HEK293 (cell line): Measurements from ENCODE around the gene VPS26C.
"Not testable (repeated sequence)": the region's sequence is repeated elsewhere in the genome, so short reads cannot be mapped to it uniquely, and the experiment has no call there.

Experiments
- ZBTB7A ChIP-seq: fragments of 450-650 bp; formaldehyde crosslinking; IDR thresholded peaks from 2 replicates; pipeline ENCODE4 v1.5.1; 2016; ENCODE audit warnings: low read depth, missing biosample characterization, missing genetic modification characterization
- ZFP3 ChIP-seq: fragments of 450-650 bp; formaldehyde crosslinking; IDR thresholded peaks from 2 replicates; pipeline ENCODE4 v1.5.1; 2016; ENCODE audit warnings: low read depth, missing biosample characterization, missing genetic modification characterization
- ZNF202 ChIP-seq: fragments of 450-650 bp; formaldehyde crosslinking; IDR thresholded peaks from 2 replicates; pipeline ENCODE4 v1.5.1; 2016; ENCODE audit warnings: missing biosample characterization, missing genetic modification characterization, borderline replicate concordance
- ZNF501 ChIP-seq: fragments of 450-650 bp; formaldehyde crosslinking; IDR thresholded peaks from 2 replicates; pipeline ENCODE4 v1.5.1; 2016; ENCODE audit warnings: missing biosample characterization, missing genetic modification characterization
- ZNF549 ChIP-seq: fragments of 450-650 bp; IDR thresholded peaks from 2 replicates; pipeline ENCODE4 v1.5.1; 2018; ENCODE audit warnings: missing biosample characterization, missing genetic modification characterization, mild to moderate bottlenecking, inconsistent platforms, moderate library complexity
- ZNF707 ChIP-seq: fragments of 450-650 bp; formaldehyde crosslinking; IDR thresholded peaks from 2 replicates; pipeline ENCODE4 v1.5.1; 2016; ENCODE audit warnings: missing biosample characterization, missing genetic modification characterization
- ZNF785 ChIP-seq: fragments of 450-650 bp; formaldehyde crosslinking; IDR thresholded peaks from 2 replicates; pipeline ENCODE4 v1.5.1; 2016; ENCODE audit warnings: missing biosample characterization, missing genetic modification characterization
- TF ChIP-seq, protein P1 (sequence below): fragments of 450-650 bp; formaldehyde crosslinking; IDR thresholded peaks from 2 replicates; pipeline ENCODE4 v1.5.1; 2016; ENCODE audit warnings: missing biosample characterization, missing genetic modification characterization, low read depth
- TF ChIP-seq, protein P2 (sequence below): fragments of 450-650 bp; formaldehyde crosslinking; IDR thresholded peaks from 2 replicates; pipeline ENCODE4 v1.5.1; 2016; ENCODE audit warnings: missing biosample characterization, missing genetic modification characterization
- TF ChIP-seq, protein P3 (sequence below): fragments of 450-650 bp; formaldehyde crosslinking; IDR thresholded peaks from 2 replicates; pipeline ENCODE4 v1.5.1; 2016; ENCODE audit warnings: missing biosample characterization, missing genetic modification characterization
- TF ChIP-seq, protein P4 (sequence below): IDR thresholded peaks from 2 replicates; pipeline ENCODE4 v1.6.1; 2011; ENCODE audit warnings: mild to moderate bottlenecking, low read depth, low read length, borderline replicate concordance

DNA sequence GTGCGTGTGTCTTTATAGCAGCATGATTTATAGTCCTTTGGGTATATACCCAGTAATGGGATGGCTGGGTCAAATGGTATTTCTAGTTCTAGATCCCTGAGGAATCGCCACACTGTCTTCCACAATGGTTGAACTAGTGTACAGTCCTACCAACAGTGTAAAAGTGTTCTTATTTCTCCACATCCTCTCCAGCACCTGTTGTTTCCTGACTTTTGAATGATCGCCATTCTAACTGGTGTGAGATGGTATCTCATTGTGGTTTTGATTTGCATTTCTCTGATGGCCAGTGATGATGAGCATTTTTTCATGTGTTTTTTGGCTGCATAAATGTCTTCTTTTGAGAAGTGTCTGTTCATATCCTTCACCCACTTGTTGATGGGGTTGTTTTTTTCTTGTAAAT lies 44.9 kb downstream of the VPS26C start:
- TF ChIP-seq ZNF785 (tag by site-specific recombination); ZBTB7A; ZFP3 (tag by site-specific recombination); ZNF202; ZNF549; ZNF501 (tag by site-specific recombination); ZNF707: not testable (repeated sequence)
- TF ChIP-seq, protein P1, sequence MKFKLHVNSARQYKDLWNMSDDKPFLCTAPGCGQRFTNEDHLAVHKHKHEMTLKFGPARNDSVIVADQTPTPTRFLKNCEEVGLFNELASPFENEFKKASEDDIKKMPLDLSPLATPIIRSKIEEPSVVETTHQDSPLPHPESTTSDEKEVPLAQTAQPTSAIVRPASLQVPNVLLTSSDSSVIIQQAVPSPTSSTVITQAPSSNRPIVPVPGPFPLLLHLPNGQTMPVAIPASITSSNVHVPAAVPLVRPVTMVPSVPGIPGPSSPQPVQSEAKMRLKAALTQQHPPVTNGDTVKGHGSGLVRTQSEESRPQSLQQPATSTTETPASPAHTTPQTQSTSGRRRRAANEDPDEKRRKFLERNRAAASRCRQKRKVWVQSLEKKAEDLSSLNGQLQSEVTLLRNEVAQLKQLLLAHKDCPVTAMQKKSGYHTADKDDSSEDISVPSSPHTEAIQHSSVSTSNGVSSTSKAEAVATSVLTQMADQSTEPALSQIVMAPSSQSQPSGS (tag by site-specific recombination), result not testable (repeated sequence)
- TF ChIP-seq, protein P2, sequence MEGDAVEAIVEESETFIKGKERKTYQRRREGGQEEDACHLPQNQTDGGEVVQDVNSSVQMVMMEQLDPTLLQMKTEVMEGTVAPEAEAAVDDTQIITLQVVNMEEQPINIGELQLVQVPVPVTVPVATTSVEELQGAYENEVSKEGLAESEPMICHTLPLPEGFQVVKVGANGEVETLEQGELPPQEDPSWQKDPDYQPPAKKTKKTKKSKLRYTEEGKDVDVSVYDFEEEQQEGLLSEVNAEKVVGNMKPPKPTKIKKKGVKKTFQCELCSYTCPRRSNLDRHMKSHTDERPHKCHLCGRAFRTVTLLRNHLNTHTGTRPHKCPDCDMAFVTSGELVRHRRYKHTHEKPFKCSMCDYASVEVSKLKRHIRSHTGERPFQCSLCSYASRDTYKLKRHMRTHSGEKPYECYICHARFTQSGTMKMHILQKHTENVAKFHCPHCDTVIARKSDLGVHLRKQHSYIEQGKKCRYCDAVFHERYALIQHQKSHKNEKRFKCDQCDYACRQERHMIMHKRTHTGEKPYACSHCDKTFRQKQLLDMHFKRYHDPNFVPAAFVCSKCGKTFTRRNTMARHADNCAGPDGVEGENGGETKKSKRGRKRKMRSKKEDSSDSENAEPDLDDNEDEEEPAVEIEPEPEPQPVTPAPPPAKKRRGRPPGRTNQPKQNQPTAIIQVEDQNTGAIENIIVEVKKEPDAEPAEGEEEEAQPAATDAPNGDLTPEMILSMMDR (tag by site-specific recombination), result not testable (repeated sequence)
- TF ChIP-seq, protein P3, sequence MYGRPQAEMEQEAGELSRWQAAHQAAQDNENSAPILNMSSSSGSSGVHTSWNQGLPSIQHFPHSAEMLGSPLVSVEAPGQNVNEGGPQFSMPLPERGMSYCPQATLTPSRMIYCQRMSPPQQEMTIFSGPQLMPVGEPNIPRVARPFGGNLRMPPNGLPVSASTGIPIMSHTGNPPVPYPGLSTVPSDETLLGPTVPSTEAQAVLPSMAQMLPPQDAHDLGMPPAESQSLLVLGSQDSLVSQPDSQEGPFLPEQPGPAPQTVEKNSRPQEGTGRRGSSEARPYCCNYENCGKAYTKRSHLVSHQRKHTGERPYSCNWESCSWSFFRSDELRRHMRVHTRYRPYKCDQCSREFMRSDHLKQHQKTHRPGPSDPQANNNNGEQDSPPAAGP (tag by site-specific recombination), result not testable (repeated sequence)
- TF ChIP-seq, protein P4, sequence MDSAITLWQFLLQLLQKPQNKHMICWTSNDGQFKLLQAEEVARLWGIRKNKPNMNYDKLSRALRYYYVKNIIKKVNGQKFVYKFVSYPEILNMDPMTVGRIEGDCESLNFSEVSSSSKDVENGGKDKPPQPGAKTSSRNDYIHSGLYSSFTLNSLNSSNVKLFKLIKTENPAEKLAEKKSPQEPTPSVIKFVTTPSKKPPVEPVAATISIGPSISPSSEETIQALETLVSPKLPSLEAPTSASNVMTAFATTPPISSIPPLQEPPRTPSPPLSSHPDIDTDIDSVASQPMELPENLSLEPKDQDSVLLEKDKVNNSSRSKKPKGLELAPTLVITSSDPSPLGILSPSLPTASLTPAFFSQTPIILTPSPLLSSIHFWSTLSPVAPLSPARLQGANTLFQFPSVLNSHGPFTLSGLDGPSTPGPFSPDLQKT, result not testable (repeated sequence)
